Motor neuron (in vitro differentiated cells): Measurements from ENCODE around the gene P4HA1. TPM values are rescaled to one million over a fixed set of nuclear protein-coding genes. Genes with fewer than 3 reads are reported as not detected.
"Not testable (repeated sequence)": the region's sequence is repeated elsewhere in the genome, so short reads cannot be mapped to it uniquely, and the experiment has no call there.

Source experiments
- ATAC-seq, 8 experiments: fragments of 200-7000 bp; cut with Tn5 transposase; replicated peaks in 6 of 8; 2 replicates each; pipeline ENCODE4 v1.8.0; 2021; ENCODE audit warnings: mild to moderate bottlenecking in 8 of 8, moderate library complexity in 8 of 8
- H3K27ac ChIP-seq, 2 donors: fragments of 250-450 bp; sonication (Bioruptor Pico); 2 replicates each; pipeline ENCODE4 v1.9.0; 2021; ENCODE audit warnings: antibody characterized with exemption in 2 of 2, mild to moderate bottlenecking in 2 of 2, moderate library complexity in 1 of 2
- H3K4me1 ChIP-seq, 2 donors: fragments of 250-450 bp; sonication (Bioruptor Pico); replicated peaks in 1 of 2; 2 replicates each; pipeline ENCODE4 v1.6.1; 2021; ENCODE audit warnings: antibody characterized with exemption in 2 of 2, mild to moderate bottlenecking in 2 of 2, moderate library complexity in 1 of 2
- H3K4me3 ChIP-seq, 5 donors: fragments of 250-450 bp; sonication (Bioruptor Pico); 2 replicates each; pipeline ENCODE4 v1.9.0; 2021; ENCODE audit warnings: antibody characterized with exemption in 5 of 5, mild to moderate bottlenecking in 5 of 5, moderate library complexity in 4 of 5
- WGBS, 10 experiments: fragments of 450-650 bp; shearing (Covaris generic); methylation state at CpG; one replicate each; pipeline ENCODE4 v1.0.0; 2022; 5-methylcytosine and 5-hydroxymethylcytosine counted together
- in situ Hi-C, 9 experiments: fragments of 400-800 bp; cut with MboI; loops; one replicate each; pipeline ENCODE4 v1.15.0; 2021; ENCODE audit warnings: low sequenced_read_pairs in 9 of 9, low pct_unique_long_range_greater_than_20kb in 2 of 9; ENCODE audit not compliant: unreplicated experiment in 9 of 9
- total RNA-seq, 8 experiments: library from RNA; unstranded; fragments of 300-600 nt; gene quantifications; 2 replicates each; pipeline versions ENCODE4 v1.2.3 to v1.2.4, GENCODE V29; 2022

Gene P4HA1
- total RNA-seq, 8 experiments from 2014 or later = 12.8 to 163 (median 82.2) TPM

- Histone ChIP-seq H3K4me1 (no peaks in the 10 kb centered on the region), H3K4me3 (no peak overlapping the region), H3K27ac (no peak overlapping the region)
- WGBS, 10 experiments = 82 to 100% (median 97%) methylated on average over 2 of the region's 2 CpGs; no CpG with 5 or more reads in 4 of the 10 experiments
- in situ Hi-C loops = loop anchor here in 2 of 9 experiments (25.0 kb wide), 2 partner anchors 367 to 692 kb away; partner anchors contain the start of genes DNAJB12 (in 2 of the 2) and MCU (in 1 of the 2)
- ATAC-seq = no peak
These were observed 42.4 kb downstream of the P4HA1 start for GRCh38 chr10:73054286-73054685.

GRCh38 chr10:73053275-73053674 is 43.4 kb downstream of the P4HA1 start:
- in situ Hi-C loops = loop anchor here in 2 of 9 experiments (25.0 kb wide), 2 partner anchors 366 to 691 kb away; partner anchors contain the start of genes DNAJB12 (in 2 of the 2) and MCU (in 1 of the 2)
- 75 to 100% (median 93%) methylated on average over 1 to 4 of the region's 4 CpGs; no CpG with 5 or more reads in 1 of the 10 experiments for WGBS, 10 experiments
- peak in 1 of 8 experiments; percentile 24 for ATAC-seq

GRCh38 chr10:73044378-73045285 is 52.0 kb downstream of the P4HA1 start:
- WGBS, 10 experiments = 4 to 97% (median 91%) methylated on average over 4 to 7 of the region's 7 CpGs
- Histone ChIP-seq H3K27ac (no peak overlapping the region), H3K4me1 (no peaks in the 10 kb centered on the region), H3K4me3 (no peak overlapping the region)
- peak in 3 of 8 experiments; percentile 87 to 94 (median 92) for ATAC-seq
- in situ Hi-C loops = no loop called here

More at GRCh38 chr10:73053275-73053674, 43.4 kb downstream of the P4HA1 start:
- no peaks in the 10 kb centered on the region for H3K4me1 ChIP-seq
- H3K27ac ChIP-seq = no peak overlapping the region
- H3K4me3 ChIP-seq = no peak overlapping the region

DNA sequence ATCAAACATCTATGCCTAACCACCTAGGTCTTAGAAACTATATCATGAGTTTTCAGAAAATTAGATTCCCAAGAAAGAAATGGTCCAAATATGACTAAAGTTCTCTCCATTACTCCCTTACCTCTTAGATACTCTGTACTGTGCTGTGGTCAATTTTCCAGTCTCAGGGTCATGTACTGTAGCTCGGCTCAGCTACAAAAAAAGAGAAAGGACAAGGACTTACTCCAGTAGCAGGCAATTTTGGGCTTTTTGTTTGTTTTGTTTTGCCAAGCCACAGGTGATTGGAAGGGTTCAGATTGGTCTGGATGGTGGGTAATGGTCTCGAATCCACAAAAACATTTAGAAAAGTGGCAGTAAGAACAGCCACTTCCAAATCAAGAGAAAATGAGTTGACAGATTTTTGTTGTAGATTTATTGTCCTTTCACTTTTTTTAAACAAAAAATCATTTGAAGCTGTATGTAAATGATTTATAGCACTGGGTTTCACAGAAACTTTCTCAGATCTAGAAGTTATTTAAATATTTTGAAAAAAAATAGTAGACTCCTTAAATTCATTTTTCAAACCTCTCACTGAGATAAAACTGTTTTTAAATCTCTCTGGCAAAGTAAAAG is 52.8 kb downstream of the P4HA1 start:
- H3K27ac ChIP-seq = no peak overlapping the region
- no peak overlapping the region for H3K4me3 ChIP-seq
- in situ Hi-C loops = no loop called here
- ATAC-seq = no peak
- WGBS, 10 experiments = 0 to 100% (median 91%) methylated on average over 1 to 2 of the region's 2 CpGs; no CpG with 5 or more reads in 1 of the 10 experiments
- H3K4me1 ChIP-seq = no peaks in the 10 kb centered on the region

DNA sequence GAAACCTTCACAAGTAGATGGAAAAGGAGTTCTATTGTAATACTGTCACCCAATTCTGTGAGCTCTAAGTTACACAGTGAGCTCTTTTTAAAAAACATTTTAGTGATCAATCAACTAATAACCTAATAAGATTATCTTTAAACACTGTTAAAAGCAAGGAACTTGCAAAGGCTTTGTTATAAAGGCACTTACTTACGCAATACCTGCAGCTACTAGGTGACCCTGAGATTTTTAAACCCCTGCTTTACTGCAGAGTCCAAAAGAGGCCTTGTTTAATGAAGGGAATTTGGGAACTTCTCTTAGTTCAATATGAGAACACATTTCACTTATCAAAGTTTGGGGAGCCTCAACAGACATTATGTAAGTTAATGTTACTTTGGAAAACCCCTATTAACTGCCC is 53.3 kb downstream of the P4HA1 start:
- no peak for ATAC-seq
- Histone ChIP-seq H3K4me1 (no peaks in the 10 kb centered on the region), H3K4me3 (no peak overlapping the region), H3K27ac (no peak overlapping the region)
- in situ Hi-C loops = no loop called here
- WGBS, 10 experiments = 80 to 100% (median 92%) methylated on average over 1 of the region's 1 CpG; no CpG with 5 or more reads in 4 of the 10 experiments

DNA sequence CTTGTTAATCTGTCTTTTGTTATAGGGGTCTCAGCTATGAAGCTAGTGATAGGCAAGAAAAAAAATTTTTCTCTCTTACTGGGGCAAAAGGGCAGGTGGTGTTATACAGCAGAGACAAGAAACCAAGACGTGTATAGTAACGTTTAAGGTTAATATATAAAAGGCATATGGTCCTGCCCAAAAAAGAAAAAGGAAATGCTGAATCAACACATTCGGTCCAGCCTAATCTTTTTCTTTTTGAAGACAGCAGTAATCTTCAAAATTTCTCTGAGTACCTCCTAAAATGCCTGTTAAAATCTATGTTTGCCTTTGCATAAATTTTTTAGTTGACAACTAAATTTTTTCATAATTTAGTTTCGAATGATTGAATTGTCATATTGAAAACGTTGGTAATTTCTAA is 54.5 kb downstream of the P4HA1 start:
- no peaks in the 10 kb centered on the region for H3K4me1 ChIP-seq
- no peak for ATAC-seq

DNA sequence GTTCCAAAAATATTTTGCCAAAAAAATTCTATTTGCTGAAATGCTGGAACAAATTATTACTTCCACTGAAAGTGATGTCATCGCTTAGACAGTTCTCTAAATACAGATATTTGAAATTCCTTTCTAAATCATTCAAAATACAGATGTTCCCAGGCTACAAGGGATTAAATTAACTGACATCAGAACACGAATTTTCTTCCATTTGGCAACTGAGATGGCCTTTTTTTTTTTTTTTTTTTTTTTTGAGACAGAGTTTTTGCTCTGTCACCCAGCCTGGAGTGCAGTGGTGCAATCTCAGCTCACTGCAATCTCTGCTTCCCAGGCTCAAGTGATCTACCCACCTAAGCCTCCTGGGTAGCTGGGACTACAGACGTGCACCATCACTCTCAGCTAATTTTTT is 57.0 kb downstream of the P4HA1 start:
- 4 to 100% (median 86%) methylated on average over 1 to 3 of the region's 3 CpGs; no CpG with 5 or more reads in 1 of the 10 experiments for WGBS, 10 experiments
- ATAC-seq = peak in 3 of 8 experiments; percentile 35 to 68 (median 48)
- no peak overlapping the region for H3K4me3 ChIP-seq
- H3K4me1 ChIP-seq = no peaks in the 10 kb centered on the region
- in situ Hi-C loops = no loop called here
- H3K27ac ChIP-seq = no peak overlapping the region

More for the DNA sequence above, 54.5 kb downstream of the P4HA1 start:
- Histone ChIP-seq H3K27ac (no peak overlapping the region), H3K4me3 (no peak overlapping the region)
- 71 to 100% (median 92%) methylated on average over 2 to 5 of the region's 5 CpGs for WGBS, 10 experiments
- in situ Hi-C loops = no loop called here

GRCh38 chr10:73036285-73036684 is 60.4 kb downstream of the P4HA1 start:
- H3K27ac ChIP-seq, ATAC-seq, H3K4me1 ChIP-seq, H3K4me3 ChIP-seq, in situ Hi-C loops: not testable (repeated sequence)
- 44 to 100% (median 84%) methylated on average over 1 to 6 of the region's 6 CpGs; no CpG with 5 or more reads in 2 of the 10 experiments for WGBS, 10 experiments

DNA sequence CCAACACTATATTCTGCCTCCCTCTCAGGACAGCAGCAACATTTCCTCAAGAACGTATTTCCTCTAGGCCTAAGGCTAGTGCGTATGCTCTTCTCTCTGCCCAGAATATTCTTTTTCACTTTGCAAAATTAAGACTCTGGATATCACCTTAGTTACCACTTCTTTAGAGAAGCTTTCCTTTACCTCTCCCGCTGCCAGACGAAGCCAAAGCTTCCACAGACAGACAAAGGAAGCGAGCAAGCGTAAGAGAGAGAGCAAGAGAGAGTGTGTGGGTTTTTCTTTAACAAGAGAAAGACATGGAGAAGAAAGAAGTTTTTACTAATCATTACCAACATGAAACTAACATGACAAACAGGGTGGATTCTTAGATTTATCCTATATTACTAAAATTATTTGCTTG is 64.1 kb downstream of the P4HA1 start:
- 22 to 99% (median 60%) methylated on average over 1 to 6 of the region's 6 CpGs; no CpG with 5 or more reads in 1 of the 10 experiments for WGBS, 10 experiments
- H3K4me3 ChIP-seq = no peak overlapping the region
- no peak overlapping the region for H3K27ac ChIP-seq
- no peaks in the 10 kb centered on the region for H3K4me1 ChIP-seq
- ATAC-seq = peak in 1 of 8 experiments; percentile 45
- in situ Hi-C loops = no loop called here

GRCh38 chr10:73026623-73027022 is 70.0 kb downstream of the P4HA1 start:
- H3K4me1 ChIP-seq, in situ Hi-C loops, H3K27ac ChIP-seq, H3K4me3 ChIP-seq, ATAC-seq: not testable (repeated sequence)
- 80 to 100% methylated on average over 1 of the region's 1 CpG; no CpG with 5 or more reads in 8 of the 10 experiments for WGBS, 10 experiments

DNA sequence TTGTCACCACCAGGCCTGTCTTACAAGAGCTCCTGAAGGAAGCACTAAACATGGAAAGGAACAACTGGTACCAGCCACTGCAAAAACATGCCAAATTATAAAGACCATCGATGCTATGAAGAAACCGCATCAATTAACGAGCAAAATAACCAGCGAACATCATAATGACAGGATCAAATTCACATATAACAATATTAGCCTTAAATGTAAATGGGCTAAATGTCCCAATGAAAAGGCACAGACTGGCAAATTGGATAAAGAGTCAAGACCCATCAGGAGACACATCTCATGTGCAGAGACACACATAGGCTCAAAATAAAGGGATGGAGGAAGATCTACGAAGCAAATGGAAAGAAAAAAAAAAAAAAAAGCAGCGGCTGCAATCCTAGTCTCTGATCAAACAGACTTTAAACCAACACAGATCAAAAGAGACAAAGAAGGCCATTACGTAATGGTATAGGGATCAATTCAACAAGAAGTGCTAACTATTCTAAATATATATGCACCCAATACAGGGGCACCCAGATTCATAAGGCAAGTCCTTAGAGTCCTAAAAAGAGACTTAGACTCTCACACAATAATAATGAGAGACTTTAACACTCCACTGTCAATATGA is 73.1 kb downstream of the P4HA1 start:
- 83 to 100% (median 98%) methylated on average over 2 to 7 of the region's 7 CpGs; no CpG with 5 or more reads in 2 of the 10 experiments for WGBS, 10 experiments
- H3K4me3 ChIP-seq, H3K4me1 ChIP-seq, ATAC-seq, in situ Hi-C loops, H3K27ac ChIP-seq: not testable (repeated sequence)

- in situ Hi-C loops, ATAC-seq, H3K4me1 ChIP-seq, H3K27ac ChIP-seq, H3K4me3 ChIP-seq: not testable (repeated sequence)
- 80 to 100% (median 93%) methylated on average over 1 to 4 of the region's 4 CpGs for WGBS, 10 experiments
These were observed 73.7 kb downstream of the P4HA1 start for GRCh38 chr10:73022961-73023360.
